ENCODE measurements around the gene RNU1-3.
"Not testable (repeated sequence)": the region's sequence is repeated elsewhere in the genome, so short reads cannot be mapped to it uniquely, and the experiment has no call there.

Gene RNU1-3

DNA sequence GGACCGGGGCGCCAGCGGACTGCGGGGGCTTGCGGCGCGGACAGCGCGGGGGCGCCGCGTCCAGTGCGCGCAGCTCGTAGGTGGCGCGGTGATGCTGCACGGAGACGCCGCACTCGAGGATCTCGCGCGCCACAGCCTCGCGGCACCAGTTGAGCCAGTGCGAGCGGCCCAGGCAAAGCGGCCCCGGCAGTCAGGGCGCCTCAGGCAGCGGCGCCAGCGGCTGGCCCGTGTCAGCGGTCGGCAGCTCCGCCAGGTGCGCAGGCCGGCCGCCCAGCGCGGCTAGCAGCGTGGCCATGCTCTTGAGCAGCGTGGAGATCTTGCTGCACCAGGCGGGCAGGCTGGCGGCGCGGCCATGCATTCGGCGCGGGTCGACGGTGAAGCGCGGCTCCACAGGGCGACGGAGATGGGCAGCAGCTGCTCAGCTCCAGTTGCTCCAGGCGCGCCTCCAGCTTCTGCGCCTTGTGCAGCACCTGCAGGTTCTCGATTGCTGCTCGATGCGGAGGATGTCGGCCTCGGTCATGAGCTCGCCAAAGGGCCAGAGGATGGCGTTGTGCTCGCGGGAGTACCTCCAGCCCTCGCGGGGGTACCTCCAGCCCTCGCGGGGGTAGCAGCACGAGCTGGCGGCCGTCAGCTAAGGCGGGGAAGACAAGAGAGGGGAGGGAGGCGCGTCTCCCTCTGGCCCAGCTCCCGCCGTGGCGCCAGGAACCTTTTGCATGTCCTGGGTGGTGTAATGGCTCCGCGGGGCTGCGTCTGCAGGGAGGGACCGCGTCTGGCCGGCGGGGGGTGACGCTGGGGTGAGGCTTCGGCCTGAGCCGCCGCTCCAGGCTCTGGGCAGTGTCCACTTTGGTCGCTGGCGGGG lies 26.9 kb upstream of the RNU1-3 start:
- DNase-seq, result not testable (repeated sequence)

- not testable (repeated sequence) for DNase-seq
Measured at GRCh38 chr1:16692717-16693448, 26.1 kb upstream of the RNU1-3 start.

- not testable (repeated sequence) for DNase-seq
Measured at GRCh38 chr1:16692283-16692682, 25.5 kb upstream of the RNU1-3 start.

GRCh38 chr1:16690971-16691682 lies 24.4 kb upstream of the RNU1-3 start:
- not testable (repeated sequence) for DNase-seq

DNA sequence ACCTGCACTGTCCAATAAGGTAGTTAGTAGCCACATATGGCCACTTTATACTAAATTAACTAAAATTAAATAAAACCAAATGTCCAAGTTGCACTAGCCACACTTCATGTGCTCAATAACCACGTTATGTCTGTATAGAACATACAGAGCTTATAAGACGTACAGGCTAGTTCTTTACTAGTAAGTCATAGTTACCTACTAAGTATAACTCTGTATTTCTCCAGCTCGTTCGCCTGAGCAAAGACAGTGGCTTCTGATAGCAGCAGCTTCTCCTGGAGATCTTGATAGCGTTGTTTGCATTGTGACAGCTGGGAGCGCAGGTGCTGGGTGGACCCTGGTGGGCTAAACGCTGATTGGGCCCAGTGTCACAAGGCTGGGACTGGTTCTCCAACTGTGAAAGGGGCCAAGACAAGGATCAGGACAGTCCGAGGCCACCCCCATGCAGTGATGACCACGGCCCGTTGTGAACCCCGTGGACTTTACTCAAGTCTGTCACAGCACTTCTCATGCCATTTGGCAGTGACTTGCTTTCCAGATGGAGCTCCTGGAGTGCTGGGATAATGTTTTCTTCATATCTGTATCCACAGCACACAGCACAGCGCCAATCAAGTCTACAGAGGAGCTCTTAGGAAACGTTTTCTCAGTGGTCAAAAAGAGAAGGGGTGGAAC lies 20.5 kb upstream of the RNU1-3 start:
- not testable (repeated sequence) for DNase-seq

- not testable (repeated sequence) for DNase-seq
Measured at GRCh38 chr1:16685445-16686371, 19.0 kb upstream of the RNU1-3 start.

DNA sequence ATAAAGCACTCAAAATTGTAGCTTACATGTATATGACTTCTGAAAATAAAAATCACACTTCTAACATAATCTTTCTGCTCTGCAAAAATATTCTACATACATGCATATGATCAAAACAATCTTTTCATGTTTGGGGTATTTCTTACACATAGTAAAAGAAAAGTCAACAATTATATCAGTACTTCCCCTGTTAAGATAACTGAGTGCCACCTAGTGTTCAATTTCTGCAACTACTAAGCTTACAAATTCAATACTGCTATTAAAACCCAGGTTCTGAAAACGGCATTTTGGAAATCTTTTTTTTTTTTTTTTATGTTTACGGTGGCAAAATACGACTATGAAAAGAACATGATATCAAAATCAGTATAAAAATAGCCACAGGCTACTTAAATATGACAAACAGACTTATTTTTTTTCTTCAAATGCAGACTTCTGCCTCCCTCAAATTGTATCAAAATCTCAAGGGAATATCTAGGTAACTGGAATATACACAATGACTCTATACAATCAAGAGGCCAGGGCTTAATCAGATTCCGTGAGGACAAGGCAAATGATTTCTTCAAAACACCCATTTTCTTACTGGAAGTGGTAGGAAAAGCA lies 18.1 kb upstream of the RNU1-3 start:
- DNase-seq, result not testable (repeated sequence)

GRCh38 chr1:16684152-16684551 lies 17.4 kb upstream of the RNU1-3 start:
- not testable (repeated sequence) for DNase-seq

DNA sequence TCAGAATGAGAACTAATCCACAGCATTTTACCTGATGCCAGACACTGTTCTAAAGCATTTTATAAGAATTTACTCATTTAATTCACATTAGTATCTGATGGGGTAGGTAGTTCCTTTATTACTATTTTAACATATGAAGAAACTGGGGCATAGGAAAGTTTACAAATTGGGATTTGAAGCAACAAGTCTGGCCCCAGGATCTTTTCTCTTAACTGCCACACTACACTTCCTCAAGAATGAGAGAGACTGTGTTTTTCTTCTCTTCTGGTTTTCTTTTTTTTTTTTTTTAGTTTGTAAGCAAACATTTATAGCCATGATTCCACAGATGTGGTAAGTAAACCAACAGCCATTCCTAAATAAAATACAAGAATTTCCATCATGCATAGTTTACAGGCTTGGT lies 16.1 kb upstream of the RNU1-3 start:
- DNase-seq, result not testable (repeated sequence)

DNA sequence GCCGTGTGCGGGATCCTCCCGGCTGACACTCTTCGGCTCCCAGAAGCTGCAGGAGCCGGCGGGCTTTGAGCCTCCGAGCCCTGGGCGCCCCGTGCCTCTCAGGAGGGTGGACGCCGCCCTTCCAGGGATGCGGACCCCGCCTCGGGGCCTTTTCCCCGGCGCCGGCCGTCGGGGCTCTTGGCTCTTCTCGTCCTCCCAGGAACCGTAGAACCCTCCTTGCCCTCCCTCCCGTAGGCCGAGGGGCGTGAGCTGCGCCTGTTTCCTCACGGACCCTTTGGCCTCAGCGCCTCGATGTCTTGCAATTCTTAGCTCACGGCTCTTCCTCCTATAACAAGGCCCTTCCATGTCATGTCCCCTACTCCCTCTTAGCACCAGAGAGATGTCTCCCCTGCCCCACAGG lies 13.6 kb upstream of the RNU1-3 start:
- not testable (repeated sequence) for DNase-seq

DNA sequence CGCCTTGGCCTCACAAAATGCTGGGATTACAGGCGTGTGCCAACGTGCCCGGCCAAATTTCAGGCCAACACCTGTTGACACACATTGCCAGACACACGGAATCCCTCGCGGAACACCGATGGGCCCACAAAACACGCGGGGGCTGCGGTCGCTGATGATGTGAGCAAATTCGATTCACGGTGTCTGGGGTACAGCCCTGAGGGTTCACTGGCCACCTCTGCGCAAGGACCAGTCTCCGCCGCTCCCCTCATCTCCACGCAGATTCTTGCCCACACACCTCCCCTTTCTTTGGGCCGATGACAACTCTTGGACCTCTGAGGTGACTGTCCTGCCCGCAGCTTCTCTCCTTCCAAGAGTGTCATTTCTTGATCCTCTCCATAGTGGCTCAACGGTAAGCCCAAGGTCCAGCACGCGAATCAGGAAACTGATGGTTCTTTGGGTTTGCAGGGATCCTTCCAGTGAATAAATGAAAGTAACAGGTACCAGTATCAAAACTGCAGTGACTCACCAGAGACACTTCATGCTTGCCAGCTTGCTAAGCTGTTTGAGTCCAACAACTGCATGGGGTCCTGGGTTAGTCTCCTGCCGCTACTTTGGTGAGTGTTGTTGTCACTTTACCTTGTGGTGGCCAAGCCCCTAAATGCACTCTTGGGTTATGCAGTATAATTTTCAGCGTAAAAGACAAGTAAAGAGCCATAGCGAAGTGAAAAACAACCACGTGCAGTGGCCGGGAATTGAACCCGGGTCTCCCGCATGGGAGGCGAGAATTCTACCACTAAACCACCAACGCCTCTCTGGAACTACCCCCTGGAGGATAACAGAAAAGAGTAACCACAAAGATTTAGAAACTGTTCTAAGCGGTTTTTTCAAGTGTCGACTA lies 11.0 kb upstream of the RNU1-3 start:
- DNase-seq, result no peak

DNA sequence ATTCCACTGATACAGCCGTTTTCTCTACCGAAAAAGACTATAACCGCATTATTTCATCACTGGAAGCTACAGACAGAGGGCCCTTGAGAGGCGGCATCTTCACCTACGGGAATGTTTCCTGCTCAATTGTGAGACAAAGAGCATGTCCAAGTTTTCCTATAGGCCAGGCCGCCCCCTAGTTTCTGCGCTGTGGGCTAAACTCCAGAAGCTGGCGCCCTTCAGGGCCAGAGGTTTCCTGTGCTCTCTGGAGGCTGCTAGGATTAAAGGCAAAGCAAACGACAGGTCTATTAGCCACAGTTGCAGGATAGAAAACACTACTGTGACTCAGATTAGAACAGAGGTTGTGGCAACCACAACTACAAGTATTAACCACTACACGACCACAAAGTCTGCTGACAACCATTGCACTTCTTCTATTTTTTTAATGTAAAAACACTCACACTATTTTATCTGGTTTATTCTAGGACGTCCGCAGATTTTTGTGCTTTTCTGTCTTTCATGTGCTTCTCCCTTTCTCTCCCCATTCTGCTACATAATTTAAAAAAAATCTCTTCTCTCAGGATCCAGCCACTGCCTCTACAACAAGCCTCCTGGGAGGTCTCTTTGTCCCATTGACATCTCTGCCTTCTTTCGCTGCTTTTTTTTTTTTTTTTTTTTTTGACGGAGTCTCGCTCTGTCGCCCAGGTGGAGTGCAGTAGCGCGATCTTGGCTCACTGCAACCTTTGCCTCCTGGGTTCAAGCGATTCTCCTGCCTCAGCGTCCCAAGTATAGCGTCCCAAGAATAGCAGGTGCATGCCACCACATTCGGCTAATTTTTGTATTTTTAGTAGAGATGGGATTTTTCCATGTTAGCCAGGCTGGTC lies 10.1 kb upstream of the RNU1-3 start:
- not testable (repeated sequence) for DNase-seq

- DNase-seq, result not testable (repeated sequence)
Measured at GRCh38 chr1:16675118-16675510, 8.4 kb upstream of the RNU1-3 start.

- not testable (repeated sequence) for DNase-seq
Measured at GRCh38 chr1:16673976-16674375, 7.2 kb upstream of the RNU1-3 start.

GRCh38 chr1:16665836-16666235 lies 912 bp downstream of the RNU1-3 start:
- DNase-seq, result not testable (repeated sequence)

DNA sequence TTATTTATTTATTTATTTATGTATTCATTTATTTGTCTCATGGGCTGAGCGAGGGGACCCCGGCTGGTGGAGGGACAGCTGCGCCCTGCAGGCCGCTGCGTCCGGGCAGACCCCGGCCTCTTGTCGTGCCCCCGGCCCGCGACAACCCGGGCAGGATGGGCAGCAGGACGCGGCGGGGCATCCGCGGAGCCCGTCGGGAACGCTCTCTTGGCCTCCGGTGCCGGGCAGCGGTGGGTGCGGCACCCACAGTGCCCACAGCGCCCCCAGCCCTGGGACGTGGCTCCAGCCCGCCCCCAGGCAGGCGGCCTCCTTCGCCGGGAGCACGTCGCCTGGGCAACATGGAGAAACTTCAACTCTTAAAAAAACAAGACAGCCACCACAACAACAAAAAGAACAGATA lies 8.5 kb downstream of the RNU1-3 start:
- DNase-seq, result not testable (repeated sequence)

GRCh38 chr1:16656981-16657683 lies 9.6 kb downstream of the RNU1-3 start:
- not testable (repeated sequence) for DNase-seq

DNA sequence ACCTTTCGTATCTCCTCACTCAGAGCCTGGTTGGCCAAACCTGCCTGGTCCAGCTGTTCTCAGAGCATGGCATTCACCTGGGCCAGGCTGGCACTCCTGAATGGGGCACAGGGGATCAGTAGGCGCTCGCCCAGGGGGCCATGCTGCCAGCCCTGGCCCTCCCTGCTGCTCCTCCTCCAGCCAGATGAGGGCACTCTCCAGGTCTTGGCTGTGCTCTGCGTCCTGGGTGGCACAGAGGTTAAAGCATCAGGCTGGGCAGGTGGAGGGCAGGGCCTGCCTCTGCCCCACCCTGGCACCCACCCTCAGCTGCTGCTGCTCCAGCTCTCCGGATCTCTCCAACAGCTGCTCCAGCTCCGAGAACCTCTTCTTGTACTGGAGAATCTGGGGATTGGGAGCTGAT lies 10.2 kb downstream of the RNU1-3 start:
- not testable (repeated sequence) for DNase-seq
